K562 (cell line): ENCODE data around the gene PACRG. TPM values are rescaled to one million over a fixed set of nuclear protein-coding genes. Genes with fewer than 3 reads are reported as not detected.

ENCODE experiments used
- BRF2 ChIP-seq: IDR thresholded peaks from 3 replicates; pipeline ENCODE4 v1.6.1; 2011; ENCODE audit warnings: borderline replicate concordance, mild to moderate bottlenecking; ENCODE audit not compliant: insufficient read length, insufficient read depth
- CBFA2T3 ChIP-seq: fragments of 450-650 bp; IDR thresholded peaks from 2 replicates; pipeline ENCODE4 v1.6.1; 2017
- CSDE1 ChIP-seq, 2 experiments: fragments of 450-650 bp; IDR thresholded peaks; 2 replicates each; pipeline ENCODE4 v1.6.1; 2016; ENCODE audit warnings: mild to moderate bottlenecking in 1 of 2
- DLX4 ChIP-seq: fragments of 250-450 bp; sonication (Bioruptor Pico); IDR thresholded peaks from 2 replicates; pipeline ENCODE4 v1.6.1; 2021; ENCODE audit warnings: mild to moderate bottlenecking
- FUS ChIP-seq: fragments of 200-400 bp; formaldehyde crosslinking; optimal IDR thresholded peaks from 2 replicates; pipeline ENCODE3; 2017; ENCODE audit warnings: low read depth, low read length
- GTF2F1 ChIP-seq: IDR thresholded peaks from 2 replicates; pipeline ENCODE4 v1.6.1; 2011; ENCODE audit warnings: low read depth, low read length, improper control_type of control experiment
- HDAC1 ChIP-seq, 2 experiments: fragments of 450-650 bp; IDR thresholded peaks; 2 replicates each; pipeline ENCODE4 v1.6.1; 2016 to 2017; ENCODE audit warnings: inconsistent platforms in 1 of 2, mild to moderate bottlenecking in 1 of 2, moderate library complexity in 1 of 2
- MYBL2 ChIP-seq, 2 experiments: fragments of 450-650 bp in 1 of 2; sonication (generic) in 1 of 2; formaldehyde crosslinking in 1 of 2; IDR thresholded peaks; 2 replicates each; pipeline versions ENCODE4 v1.6.1 to v1.8.1; 2017 to 2022; ENCODE audit warnings: borderline replicate concordance in 1 of 2, inconsistent platforms in 1 of 2, low read depth in 1 of 2, mild to moderate bottlenecking in 1 of 2, missing genetic modification reagents in 1 of 2, moderate library complexity in 1 of 2
- NCOA1 ChIP-seq: fragments of 450-650 bp; IDR thresholded peaks from 2 replicates; pipeline ENCODE4 v1.6.1; 2016; ENCODE audit warnings: low read depth
- NFIC ChIP-seq: fragments of 450-650 bp; IDR thresholded peaks from 2 replicates; pipeline ENCODE4 v1.6.1; 2017; ENCODE audit warnings: mild to moderate bottlenecking, inconsistent platforms
- PREB ChIP-seq: sonication (generic); formaldehyde crosslinking; IDR thresholded peaks from 2 replicates; pipeline ENCODE4 v1.8.1; 2023; ENCODE audit warnings: mild to moderate bottlenecking, missing genetic modification reagents
- RB1 ChIP-seq: fragments of 450-650 bp; IDR thresholded peaks from 2 replicates; pipeline ENCODE4 v1.6.1; 2017; ENCODE audit warnings: low read depth, mild to moderate bottlenecking
- TOE1 ChIP-seq, 2 experiments: fragments of 450-650 bp in 1 of 2; sonication (generic) in 1 of 2; formaldehyde crosslinking in 1 of 2; IDR thresholded peaks; 2 replicates each; pipeline versions ENCODE4 v1.7.1 to v1.8.0; 2016 to 2022; ENCODE audit warnings: borderline replicate concordance in 2 of 2, mild to moderate bottlenecking in 2 of 2, antibody characterized with exemption in 1 of 2, inconsistent platforms in 1 of 2, low read depth in 1 of 2, missing genetic modification reagents in 1 of 2, moderate library complexity in 1 of 2
- ZNF551 ChIP-seq: fragments of 250-450 bp; sonication (Bioruptor Pico); IDR thresholded peaks from 2 replicates; pipeline ENCODE4 v1.5.0; 2021; ENCODE audit warnings: mild to moderate bottlenecking, moderate library complexity
- polyA plus RNA-seq, 8 experiments: library from polyadenylated mRNA; depleted of rRNA in 4 of 8; stranded (reverse) in 5 of 8; unstranded in 3 of 8; fragments of >200 nt; fragmentation: Nextera tagmentation in 2 of 8; fragmentation: Illumina TruSeq in 1 of 8; extraction: Ambion mirVana in 2 of 8; extraction: Trizol in 1 of 8; gene quantifications; 2 replicates each; pipeline versions ENCODE4 v1.2.1 to v1.2.3, GENCODE V29; 2011 to 2014; ENCODE audit warnings: inconsistent platforms in 1 of 8, missing spikeins in 1 of 8
- total RNA-seq, 7 experiments: library from RNA; depleted of rRNA in 6 of 7; stranded (reverse); fragments of >200 nt in 6 of 7; fragmentation: Illumina TruSeq in 2 of 7; extraction: Trizol in 2 of 7; gene quantifications; 2 replicates each; pipeline versions ENCODE4 v1.2.1 to v1.2.3, GENCODE V29; 2011 to 2021; ENCODE audit warnings: low replicate concordance in 1 of 7
- TF ChIP-seq, protein P1 (sequence below), 2 experiments: fragments of 450-650 bp; IDR thresholded peaks; 2 replicates each; pipeline ENCODE4 v1.6.1; 2016
- TF ChIP-seq, protein P2 (sequence below): fragments of 250-450 bp; sonication (Bioruptor Pico); IDR thresholded peaks from 2 replicates; pipeline ENCODE4 v1.5.0; 2020; ENCODE audit warnings: mild to moderate bottlenecking, borderline replicate concordance
- TF ChIP-seq, protein P3 (sequence below), 3 experiments: fragments of 200-800 bp in 1 of 3; fragments of 250-450 bp in 1 of 3; fragments of 450-650 bp in 1 of 3; sonication (Bioruptor Pico) in 1 of 3; sonication (Bioruptor generic) in 1 of 3; formaldehyde crosslinking in 1 of 3; IDR thresholded peaks; 2 replicates each; pipeline versions ENCODE4 v1.6.1 to v1.8.0; 2016 to 2022; ENCODE audit warnings: mild to moderate bottlenecking in 2 of 3, missing genetic modification characterization in 2 of 3, missing compliant biosample characterization in 1 of 3, moderate library complexity in 1 of 3

Gene PACRG
- total and polyA plus RNA-seq, 9 of the 15 experiments (the other 6 are each of a cell fraction or from before 2014, with no cell fraction given): 0.04 TPM; not detected in 8

- TF ChIP-seq, protein P1, sequence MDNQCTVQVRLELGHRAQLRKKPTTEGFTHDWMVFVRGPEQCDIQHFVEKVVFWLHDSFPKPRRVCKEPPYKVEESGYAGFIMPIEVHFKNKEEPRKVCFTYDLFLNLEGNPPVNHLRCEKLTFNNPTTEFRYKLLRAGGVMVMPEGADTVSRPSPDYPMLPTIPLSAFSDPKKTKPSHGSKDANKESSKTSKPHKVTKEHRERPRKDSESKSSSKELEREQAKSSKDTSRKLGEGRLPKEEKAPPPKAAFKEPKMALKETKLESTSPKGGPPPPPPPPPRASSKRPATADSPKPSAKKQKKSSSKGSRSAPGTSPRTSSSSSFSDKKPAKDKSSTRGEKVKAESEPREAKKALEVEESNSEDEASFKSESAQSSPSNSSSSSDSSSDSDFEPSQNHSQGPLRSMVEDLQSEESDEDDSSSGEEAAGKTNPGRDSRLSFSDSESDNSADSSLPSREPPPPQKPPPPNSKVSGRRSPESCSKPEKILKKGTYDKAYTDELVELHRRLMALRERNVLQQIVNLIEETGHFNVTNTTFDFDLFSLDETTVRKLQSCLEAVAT (IDR thresholded peaks at IDR 0.05): 0 out of 4 replicates have a peak, but pooled peaks have one; percentile 27 to 51
- no peak for TF ChIP-seq FUS
- peak; percentile 36; the same call in 1 of the 2 replicates for TF ChIP-seq MYBL2 (IDR thresholded peaks at IDR 0.05; ENCODE audit: low read depth)
- no peak for TF ChIP-seq MYBL2 (CRISPR knock-in tag; IDR thresholded peaks at IDR 0.05; ENCODE audit: borderline replicate concordance)
- no peak for TF ChIP-seq GTF2F1
- TF ChIP-seq, protein P2, sequence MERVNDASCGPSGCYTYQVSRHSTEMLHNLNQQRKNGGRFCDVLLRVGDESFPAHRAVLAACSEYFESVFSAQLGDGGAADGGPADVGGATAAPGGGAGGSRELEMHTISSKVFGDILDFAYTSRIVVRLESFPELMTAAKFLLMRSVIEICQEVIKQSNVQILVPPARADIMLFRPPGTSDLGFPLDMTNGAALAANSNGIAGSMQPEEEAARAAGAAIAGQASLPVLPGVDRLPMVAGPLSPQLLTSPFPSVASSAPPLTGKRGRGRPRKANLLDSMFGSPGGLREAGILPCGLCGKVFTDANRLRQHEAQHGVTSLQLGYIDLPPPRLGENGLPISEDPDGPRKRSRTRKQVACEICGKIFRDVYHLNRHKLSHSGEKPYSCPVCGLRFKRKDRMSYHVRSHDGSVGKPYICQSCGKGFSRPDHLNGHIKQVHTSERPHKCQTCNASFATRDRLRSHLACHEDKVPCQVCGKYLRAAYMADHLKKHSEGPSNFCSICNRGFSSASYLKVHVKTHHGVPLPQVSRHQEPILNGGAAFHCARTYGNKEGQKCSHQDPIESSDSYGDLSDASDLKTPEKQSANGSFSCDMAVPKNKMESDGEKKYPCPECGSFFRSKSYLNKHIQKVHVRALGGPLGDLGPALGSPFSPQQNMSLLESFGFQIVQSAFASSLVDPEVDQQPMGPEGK (CRISPR knock-in tag): no peak
- 0 out of 4 replicates have a peak, but pooled peaks of 1 of the 2 experiments have one; percentile 40 for TF ChIP-seq HDAC1 (IDR thresholded peaks at IDR 0.05)
- no peak for TF ChIP-seq RB1
- 0 out of 4 replicates have a peak, but pooled peaks of 1 of the 2 experiments have one; percentile 50 for TF ChIP-seq CSDE1 (IDR thresholded peaks at IDR 0.05)
- TF ChIP-seq, protein P3, sequence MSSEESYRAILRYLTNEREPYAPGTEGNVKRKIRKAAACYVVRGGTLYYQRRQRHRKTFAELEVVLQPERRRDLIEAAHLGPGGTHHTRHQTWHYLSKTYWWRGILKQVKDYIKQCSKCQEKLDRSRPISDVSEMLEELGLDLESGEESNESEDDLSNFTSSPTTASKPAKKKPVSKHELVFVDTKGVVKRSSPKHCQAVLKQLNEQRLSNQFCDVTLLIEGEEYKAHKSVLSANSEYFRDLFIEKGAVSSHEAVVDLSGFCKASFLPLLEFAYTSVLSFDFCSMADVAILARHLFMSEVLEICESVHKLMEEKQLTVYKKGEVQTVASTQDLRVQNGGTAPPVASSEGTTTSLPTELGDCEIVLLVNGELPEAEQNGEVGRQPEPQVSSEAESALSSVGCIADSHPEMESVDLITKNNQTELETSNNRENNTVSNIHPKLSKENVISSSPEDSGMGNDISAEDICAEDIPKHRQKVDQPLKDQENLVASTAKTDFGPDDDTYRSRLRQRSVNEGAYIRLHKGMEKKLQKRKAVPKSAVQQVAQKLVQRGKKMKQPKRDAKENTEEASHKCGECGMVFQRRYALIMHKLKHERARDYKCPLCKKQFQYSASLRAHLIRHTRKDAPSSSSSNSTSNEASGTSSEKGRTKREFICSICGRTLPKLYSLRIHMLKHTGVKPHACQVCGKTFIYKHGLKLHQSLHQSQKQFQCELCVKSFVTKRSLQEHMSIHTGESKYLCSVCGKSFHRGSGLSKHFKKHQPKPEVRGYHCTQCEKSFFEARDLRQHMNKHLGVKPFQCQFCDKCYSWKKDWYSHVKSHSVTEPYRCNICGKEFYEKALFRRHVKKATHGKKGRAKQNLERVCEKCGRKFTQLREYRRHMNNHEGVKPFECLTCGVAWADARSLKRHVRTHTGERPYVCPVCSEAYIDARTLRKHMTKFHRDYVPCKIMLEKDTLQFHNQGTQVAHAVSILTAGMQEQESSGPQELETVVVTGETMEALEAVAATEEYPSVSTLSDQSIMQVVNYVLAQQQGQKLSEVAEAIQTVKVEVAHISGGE (CRISPR knock-in tag; IDR thresholded peaks at IDR 0.05): no peak
- no peak for TF ChIP-seq DLX4 (CRISPR knock-in tag)
- peak; percentile 16; the same call in 1 of the 2 replicates for TF ChIP-seq TOE1 (IDR thresholded peaks at IDR 0.05; ENCODE audit: borderline replicate concordance)
- no peak for TF ChIP-seq TOE1 (CRISPR knock-in tag; IDR thresholded peaks at IDR 0.05; ENCODE audit: borderline replicate concordance, low read depth)
- TF ChIP-seq NCOA1: no peak
- 0 out of 2 replicates have a peak, but pooled peaks have one; percentile 4 for TF ChIP-seq NFIC
- peak; percentile 5; the same call in 1 of the 2 replicates for TF ChIP-seq CBFA2T3
- no peak for TF ChIP-seq PREB
- no peak for TF ChIP-seq ZNF551
- TF ChIP-seq BRF2: no peak
Measured at GRCh38 chr6:163356743-163357142, 629.0 kb downstream of the PACRG start (continued).
